K562 (cell line): ENCODE measurements around the gene CREB3L1. TPM values are rescaled to one million over a fixed set of nuclear protein-coding genes. Genes with fewer than 3 reads are reported as not detected.

Experiments
- ARID3A ChIP-seq: IDR thresholded peaks from 2 replicates; pipeline ENCODE4 v1.6.1; 2012; ENCODE audit warnings: low read depth, low read length, improper control_type of control experiment, borderline replicate concordance
- CHD2 ChIP-seq: IDR thresholded peaks from 2 replicates; pipeline ENCODE4 v1.6.1; 2011; ENCODE audit warnings: low read depth, low read length
- CREBBP ChIP-seq: IDR thresholded peaks from one replicate; pipeline ENCODE4 v1.6.1; 2012; ENCODE audit warnings: low read depth, mild to moderate bottlenecking, control low read depth, inconsistent platforms, low read length
- DPF2 ChIP-seq: fragments of 450-650 bp; IDR thresholded peaks from 2 replicates; pipeline ENCODE4 v1.6.1; 2016
- FOSL1 ChIP-seq: fragments of 200-800 bp; sonication (Bioruptor generic); conservative IDR thresholded peaks from 2 replicates; pipeline ENCODE4 v1.6.1; 2016; ENCODE audit warnings: missing genetic modification characterization, missing compliant biosample characterization
- HDAC2 ChIP-seq: fragments of 450-650 bp; IDR thresholded peaks from 2 replicates; pipeline ENCODE4 v1.6.1; 2016; ENCODE audit warnings: mild to moderate bottlenecking
- NCOA4 ChIP-seq: fragments of 450-650 bp; IDR thresholded peaks from 2 replicates; pipeline ENCODE4 v1.6.1; 2018; ENCODE audit warnings: mild to moderate bottlenecking; ENCODE audit not compliant: partially characterized antibody
- PHB ChIP-seq: fragments of 250-450 bp; sonication (Bioruptor Pico); IDR thresholded peaks from 2 replicates; pipeline ENCODE4 v1.5.0; 2021
- POLR2AphosphoS5 ChIP-seq: IDR thresholded peaks from 2 replicates; pipeline ENCODE4 v1.6.1; 2011; ENCODE audit warnings: mild to moderate bottlenecking, low read depth, low read length, moderate library complexity; ENCODE audit not compliant: control insufficient read depth, insufficient read depth
- RBM34 ChIP-seq: fragments of 200-400 bp; formaldehyde crosslinking; IDR thresholded peaks from 2 replicates; pipeline ENCODE4 v1.6.1; 2018; ENCODE audit warnings: low read length, borderline replicate concordance; ENCODE audit not compliant: insufficient read depth
- SP1 ChIP-seq: sonication (generic); formaldehyde crosslinking; IDR thresholded peaks from 2 replicates; pipeline ENCODE4 v1.8.1; 2022; ENCODE audit warnings: mild to moderate bottlenecking, missing genetic modification reagents
- SRF ChIP-seq, 2 experiments: fragments of 250-450, 450-650 bp in 1 of 2; sonication (Bioruptor Pico) in 1 of 2; sonication (generic) in 1 of 2; formaldehyde crosslinking; IDR thresholded peaks; 2 replicates each; pipeline versions ENCODE4 v1.5.0 to v1.5.1; 2020 to 2022; ENCODE audit warnings: mild to moderate bottlenecking in 1 of 2, missing genetic modification reagents in 1 of 2
- YY1 ChIP-seq, 3 experiments: IDR thresholded peaks; 2 replicates each; pipeline ENCODE4 v1.6.1; 2011; ENCODE audit warnings: low read length in 2 of 3, mild to moderate bottlenecking in 2 of 3, moderate library complexity in 2 of 3, borderline replicate concordance in 1 of 3, control low read depth in 1 of 3, low read depth in 1 of 3; ENCODE audit not compliant: insufficient read depth in 3 of 3, insufficient replicate concordance in 2 of 3, control insufficient read depth in 1 of 3, insufficient read length in 1 of 3; ENCODE audit errors: extremely low read depth in 1 of 3
- ZFX ChIP-seq: sonication (generic); formaldehyde crosslinking; IDR thresholded peaks from 2 replicates; pipeline ENCODE4 v1.8.0; 2022; ENCODE audit warnings: mild to moderate bottlenecking, missing genetic modification reagents, moderate library complexity
- polyA plus RNA-seq, 8 experiments: library from polyadenylated mRNA; depleted of rRNA in 4 of 8; stranded (reverse) in 5 of 8; unstranded in 3 of 8; fragments of >200 nt; fragmentation: Nextera tagmentation in 2 of 8; fragmentation: Illumina TruSeq in 1 of 8; extraction: Ambion mirVana in 2 of 8; extraction: Trizol in 1 of 8; gene quantifications; 2 replicates each; pipeline versions ENCODE4 v1.2.1 to v1.2.3, GENCODE V29; 2011 to 2014; ENCODE audit warnings: inconsistent platforms in 1 of 8, missing spikeins in 1 of 8
- total RNA-seq, 7 experiments: library from RNA; depleted of rRNA in 6 of 7; stranded (reverse); fragments of >200 nt in 6 of 7; fragmentation: Illumina TruSeq in 2 of 7; extraction: Trizol in 2 of 7; gene quantifications; 2 replicates each; pipeline versions ENCODE4 v1.2.1 to v1.2.3, GENCODE V29; 2011 to 2021; ENCODE audit warnings: low replicate concordance in 1 of 7
- TF ChIP-seq, protein P1 (sequence below), 2 experiments: IDR thresholded peaks; 2 replicates each; pipeline ENCODE4 v1.6.1; 2011; ENCODE audit warnings: borderline replicate concordance in 1 of 2, control low read depth in 1 of 2, low read depth in 1 of 2, low read length in 1 of 2, mild to moderate bottlenecking in 1 of 2, mixed read lengths in 1 of 2, moderate library complexity in 1 of 2; ENCODE audit not compliant: insufficient read depth in 1 of 2, insufficient read length in 1 of 2, poor library complexity in 1 of 2, severe bottlenecking in 1 of 2; ENCODE audit errors: extremely low read depth in 1 of 2
- TF ChIP-seq, protein P2 (sequence below): fragments of 200-800 bp; sonication (Bioruptor generic); IDR thresholded peaks from 2 replicates; pipeline ENCODE4 v1.6.1; 2017; ENCODE audit warnings: missing genetic modification characterization, missing compliant biosample characterization
- TF ChIP-seq, protein P3 (sequence below): fragments of 450-650 bp; formaldehyde crosslinking; IDR thresholded peaks from 2 replicates; pipeline ENCODE4 v1.4.0; 2022; ENCODE audit warnings: missing genetic modification characterization
- TF ChIP-seq, protein P4 (sequence below): IDR thresholded peaks from 2 replicates; pipeline ENCODE4 v1.6.1; 2011; ENCODE audit warnings: borderline replicate concordance, low read depth, mild to moderate bottlenecking, moderate library complexity, low read length; ENCODE audit not compliant: insufficient read depth, poor library complexity, severe bottlenecking

CREB3L1 gene
- total and polyA plus RNA-seq, 9 of the 15 experiments (the other 6 are each of a cell fraction or from before 2014, with no cell fraction given) = 1.2 to 27.6 (median 3.7) TPM

DNA sequence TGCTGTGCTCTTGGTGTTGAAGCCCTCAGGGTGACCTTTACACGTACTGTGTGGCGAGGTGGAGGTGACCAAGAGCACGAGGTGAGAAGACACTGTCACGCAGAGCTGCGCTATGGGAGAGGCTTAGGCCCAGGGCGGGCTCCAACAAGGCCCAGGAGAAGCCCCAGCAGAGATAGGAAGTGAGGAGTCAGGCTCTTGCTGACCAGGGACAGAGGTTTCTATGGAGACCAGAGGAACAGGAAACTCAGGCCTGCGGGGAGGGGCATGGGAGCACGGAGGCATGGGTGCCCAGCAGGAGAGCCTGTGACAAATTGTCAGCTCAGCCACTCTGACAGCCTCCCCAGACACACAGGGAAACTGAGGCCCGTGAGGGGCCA is 85.6 kb downstream of the CREB3L1 start (continued):
- TF ChIP-seq RBM34 = no peak
- no peak for TF ChIP-seq DPF2
- TF ChIP-seq POLR2AphosphoS5 = no peak
- TF ChIP-seq PHB (CRISPR knock-in tag) = no peak
- TF ChIP-seq CHD2 = no peak
- TF ChIP-seq NCOA4 = no peak
- peak; percentile 54 for TF ChIP-seq ZFX (CRISPR knock-in tag)
- no peak for TF ChIP-seq CREBBP
- TF ChIP-seq, protein P1, sequence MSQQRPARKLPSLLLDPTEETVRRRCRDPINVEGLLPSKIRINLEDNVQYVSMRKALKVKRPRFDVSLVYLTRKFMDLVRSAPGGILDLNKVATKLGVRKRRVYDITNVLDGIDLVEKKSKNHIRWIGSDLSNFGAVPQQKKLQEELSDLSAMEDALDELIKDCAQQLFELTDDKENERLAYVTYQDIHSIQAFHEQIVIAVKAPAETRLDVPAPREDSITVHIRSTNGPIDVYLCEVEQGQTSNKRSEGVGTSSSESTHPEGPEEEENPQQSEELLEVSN (IDR thresholded peaks at IDR 0.05; ENCODE audit: borderline replicate concordance in 1 of 2, extremely low read depth in 1 of 2, insufficient read depth in 1 of 2, insufficient read length in 1 of 2, low read depth in 1 of 2, low read length in 1 of 2, poor library complexity in 1 of 2, severe bottlenecking in 1 of 2) = peak in 1 of 2 experiments; percentile 22
- TF ChIP-seq FOSL1 (tag) = no peak
- TF ChIP-seq, protein P2, sequence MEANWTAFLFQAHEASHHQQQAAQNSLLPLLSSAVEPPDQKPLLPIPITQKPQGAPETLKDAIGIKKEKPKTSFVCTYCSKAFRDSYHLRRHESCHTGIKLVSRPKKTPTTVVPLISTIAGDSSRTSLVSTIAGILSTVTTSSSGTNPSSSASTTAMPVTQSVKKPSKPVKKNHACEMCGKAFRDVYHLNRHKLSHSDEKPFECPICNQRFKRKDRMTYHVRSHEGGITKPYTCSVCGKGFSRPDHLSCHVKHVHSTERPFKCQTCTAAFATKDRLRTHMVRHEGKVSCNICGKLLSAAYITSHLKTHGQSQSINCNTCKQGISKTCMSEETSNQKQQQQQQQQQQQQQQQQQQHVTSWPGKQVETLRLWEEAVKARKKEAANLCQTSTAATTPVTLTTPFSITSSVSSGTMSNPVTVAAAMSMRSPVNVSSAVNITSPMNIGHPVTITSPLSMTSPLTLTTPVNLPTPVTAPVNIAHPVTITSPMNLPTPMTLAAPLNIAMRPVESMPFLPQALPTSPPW (CRISPR knock-in tag) = peak; percentile 41; the same call in 1 of the 2 replicates
- no peak for TF ChIP-seq ARID3A
- no peak; a peak in 1 of 4 replicates for TF ChIP-seq SRF (CRISPR knock-in tag; IDR thresholded peaks at IDR 0.05)
- TF ChIP-seq SP1 (CRISPR knock-in tag) = no peak
- TF ChIP-seq, protein P3, sequence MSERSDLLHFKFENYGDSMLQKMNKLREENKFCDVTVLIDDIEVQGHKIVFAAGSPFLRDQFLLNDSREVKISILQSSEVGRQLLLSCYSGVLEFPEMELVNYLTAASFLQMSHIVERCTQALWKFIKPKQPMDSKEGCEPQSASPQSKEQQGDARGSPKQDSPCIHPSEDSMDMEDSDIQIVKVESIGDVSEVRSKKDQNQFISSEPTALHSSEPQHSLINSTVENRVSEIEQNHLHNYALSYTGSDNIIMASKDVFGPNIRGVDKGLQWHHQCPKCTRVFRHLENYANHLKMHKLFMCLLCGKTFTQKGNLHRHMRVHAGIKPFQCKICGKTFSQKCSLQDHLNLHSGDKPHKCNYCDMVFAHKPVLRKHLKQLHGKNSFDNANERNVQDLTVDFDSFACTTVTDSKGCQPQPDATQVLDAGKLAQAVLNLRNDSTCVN (CRISPR knock-in tag) = no peak
- TF ChIP-seq HDAC2 = no peak
- TF ChIP-seq, protein P4, sequence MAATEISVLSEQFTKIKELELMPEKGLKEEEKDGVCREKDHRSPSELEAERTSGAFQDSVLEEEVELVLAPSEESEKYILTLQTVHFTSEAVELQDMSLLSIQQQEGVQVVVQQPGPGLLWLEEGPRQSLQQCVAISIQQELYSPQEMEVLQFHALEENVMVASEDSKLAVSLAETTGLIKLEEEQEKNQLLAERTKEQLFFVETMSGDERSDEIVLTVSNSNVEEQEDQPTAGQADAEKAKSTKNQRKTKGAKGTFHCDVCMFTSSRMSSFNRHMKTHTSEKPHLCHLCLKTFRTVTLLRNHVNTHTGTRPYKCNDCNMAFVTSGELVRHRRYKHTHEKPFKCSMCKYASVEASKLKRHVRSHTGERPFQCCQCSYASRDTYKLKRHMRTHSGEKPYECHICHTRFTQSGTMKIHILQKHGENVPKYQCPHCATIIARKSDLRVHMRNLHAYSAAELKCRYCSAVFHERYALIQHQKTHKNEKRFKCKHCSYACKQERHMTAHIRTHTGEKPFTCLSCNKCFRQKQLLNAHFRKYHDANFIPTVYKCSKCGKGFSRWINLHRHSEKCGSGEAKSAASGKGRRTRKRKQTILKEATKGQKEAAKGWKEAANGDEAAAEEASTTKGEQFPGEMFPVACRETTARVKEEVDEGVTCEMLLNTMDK = no peak
- TF ChIP-seq YY1 (IDR thresholded peaks at IDR 0.05; ENCODE audit: borderline replicate concordance in 1 of 3, control insufficient read depth in 1 of 3, extremely low read depth in 1 of 3, insufficient read depth in 3 of 3, insufficient read length in 1 of 3, insufficient replicate concordance in 2 of 3, low read depth in 1 of 3, low read length in 2 of 3) = peak in 1 of 3 experiments; percentile 18
